SJSA1 (cell line): ENCODE results near the gene SNAP91. TPM values are rescaled to one million over a fixed set of nuclear protein-coding genes. Genes with fewer than 3 reads are reported as not detected.
"Not testable (repeated sequence)": the region's sequence is repeated elsewhere in the genome, so short reads cannot be mapped to it uniquely, and the experiment has no call there.

Experiments used
- DNase-seq, 2 experiments: peaks; one replicate each; pipeline ENCODE4 v3.0.0-alpha.2; 2015 to 2020; ENCODE audit warnings: low spot score in 2 of 2, low read depth in 1 of 2
- H3K27ac ChIP-seq: fragments of 250-450 bp; sonication (Bioruptor Pico); 2 replicates; pipeline ENCODE4 v1.5.1; 2020; ENCODE audit warnings: mild to moderate bottlenecking, moderate library complexity
- H3K27me3 ChIP-seq: fragments of 250-450 bp; sonication (Bioruptor Pico); replicated peaks from 2 replicates; pipeline ENCODE4 v1.5.1; 2020; ENCODE audit warnings: mild to moderate bottlenecking, moderate library complexity
- H3K36me3 ChIP-seq: fragments of 250-450 bp; sonication (Bioruptor Pico); 2 replicates; pipeline ENCODE4 v1.5.1; 2020; ENCODE audit warnings: mild to moderate bottlenecking
- H3K4me1 ChIP-seq: fragments of 250-450 bp; sonication (Bioruptor Pico); replicated peaks from 2 replicates; pipeline ENCODE4 v1.6.1; 2021; ENCODE audit warnings: mild to moderate bottlenecking
- H3K4me3 ChIP-seq: fragments of 250-450 bp; sonication (Bioruptor Pico); 2 replicates; pipeline ENCODE4 v1.5.1; 2020; ENCODE audit warnings: mild to moderate bottlenecking
- H3K9me3 ChIP-seq: fragments of 250-450 bp; sonication (Bioruptor Pico); replicated peaks from 2 replicates; pipeline ENCODE4 v1.5.1; 2020; ENCODE audit warnings: mild to moderate bottlenecking
- total RNA-seq: library from RNA; depleted of rRNA; stranded (reverse); fragments of >200 nt; shearing (Covaris generic); gene quantifications from 2 replicates; pipeline ENCODE4 v1.2.3, GENCODE V29; 2014

SNAP91 gene
- total RNA-seq, 1 experiment from 2014 or later = not detected

- Histone ChIP-seq H3K9me3 (no peaks in the 10 kb centered on the region), H3K4me3 (no peak overlapping the region)
Measured at GRCh38 chr6:83558975-83559374, 149.9 kb downstream of the SNAP91 start.

GRCh38 chr6:83556871-83557270 is 152.0 kb downstream of the SNAP91 start:
- Histone ChIP-seq H3K4me1 (no peaks in the 10 kb centered on the region), H3K27ac (no peak overlapping the region), H3K9me3 (no peaks in the 10 kb centered on the region), H3K36me3 (no peaks in the 10 kb centered on the region), H3K4me3 (no peak overlapping the region), H3K27me3 (0 out of 2 replicates have a peak, but pooled peaks cover 2% of the 10 kb centered on the region)
- DNase-seq = no peak

More at GRCh38 chr6:83558975-83559374, 149.9 kb downstream of the SNAP91 start:
- Histone ChIP-seq H3K4me1 (no peaks in the 10 kb centered on the region), H3K27me3 (0 out of 2 replicates have a peak, but pooled peaks cover under 1% of the 10 kb centered on the region), H3K27ac (no peak overlapping the region), H3K36me3 (no peaks in the 10 kb centered on the region)
- DNase-seq = no peak

GRCh38 chr6:83551748-83552147 is 157.2 kb downstream of the SNAP91 start:
- not testable (repeated sequence) for H3K4me1 ChIP-seq, H3K4me3 ChIP-seq, DNase-seq, H3K27me3 ChIP-seq, H3K27ac ChIP-seq, H3K36me3 ChIP-seq, H3K9me3 ChIP-seq

GRCh38 chr6:83550482-83550881 is 158.4 kb downstream of the SNAP91 start:
- H3K4me3 ChIP-seq, H3K36me3 ChIP-seq, H3K27ac ChIP-seq, H3K9me3 ChIP-seq, H3K4me1 ChIP-seq, H3K27me3 ChIP-seq, DNase-seq: not testable (repeated sequence)

- H3K27ac ChIP-seq = no peak overlapping the region
- no peaks in the 10 kb centered on the region for H3K4me1 ChIP-seq
- no peak for DNase-seq
- no peaks in the 10 kb centered on the region for H3K27me3 ChIP-seq
- H3K36me3 ChIP-seq = no peaks in the 10 kb centered on the region
- H3K9me3 ChIP-seq = no peaks in the 10 kb centered on the region
- H3K4me3 ChIP-seq = no peak overlapping the region
Measured at GRCh38 chr6:83546636-83547035, 162.3 kb downstream of the SNAP91 start.

- Histone ChIP-seq H3K36me3 (no peaks in the 10 kb centered on the region), H3K4me1 (no peaks in the 10 kb centered on the region), H3K4me3 (no peak overlapping the region), H3K9me3 (no peaks in the 10 kb centered on the region), H3K27me3 (peaks cover 4% of the 10 kb centered on the region; the same call in 1 of the 2 replicates), H3K27ac (no peak overlapping the region)
- no peak for DNase-seq
Measured at GRCh38 chr6:83539678-83540077, 169.2 kb downstream of the SNAP91 start.

- H3K9me3 ChIP-seq = no peaks in the 10 kb centered on the region
- no peak overlapping the region for H3K4me3 ChIP-seq
- no peaks in the 10 kb centered on the region for H3K36me3 ChIP-seq
- no peak for DNase-seq
- no peaks in the 10 kb centered on the region for H3K4me1 ChIP-seq
- H3K27me3 ChIP-seq = peaks cover 8% of the 10 kb centered on the region
- H3K27ac ChIP-seq = no peak overlapping the region
Measured at GRCh38 chr6:83536647-83537589, 172.0 kb downstream of the SNAP91 start.

- no peak overlapping the region for H3K27ac ChIP-seq
- H3K4me3 ChIP-seq = no peak overlapping the region
- H3K36me3 ChIP-seq = no peaks in the 10 kb centered on the region
- peak in 1 of 2 experiments; percentile 22 for DNase-seq
- H3K27me3 ChIP-seq = peaks cover 8% of the 10 kb centered on the region
- no peaks in the 10 kb centered on the region for H3K4me1 ChIP-seq
- H3K9me3 ChIP-seq = no peaks in the 10 kb centered on the region
Measured at GRCh38 chr6:83536034-83536646, 172.8 kb downstream of the SNAP91 start.

GRCh38 chr6:83518816-83519480 is 190.0 kb downstream of the SNAP91 start:
- Histone ChIP-seq H3K9me3 (no peaks in the 10 kb centered on the region), H3K4me3 (no peak overlapping the region), H3K27me3 (0 out of 2 replicates have a peak, but pooled peaks cover 7% of the 10 kb centered on the region), H3K27ac (no peak overlapping the region), H3K36me3 (no peaks in the 10 kb centered on the region), H3K4me1 (no peaks in the 10 kb centered on the region)
- DNase-seq = peak in 1 of 2 experiments; percentile 16

GRCh38 chr6:83517500-83517899 is 191.4 kb downstream of the SNAP91 start:
- H3K9me3 ChIP-seq = no peaks in the 10 kb centered on the region
- no peak for DNase-seq
- peaks cover 4% of the 10 kb centered on the region; the same call in 1 of the 2 replicates for H3K4me1 ChIP-seq
- H3K27ac ChIP-seq = no peak overlapping the region
- H3K27me3 ChIP-seq = 0 out of 2 replicates have a peak, but pooled peaks cover 4% of the 10 kb centered on the region
- no peak overlapping the region for H3K4me3 ChIP-seq
- H3K36me3 ChIP-seq = no peaks in the 10 kb centered on the region

GRCh38 chr6:83514866-83515466 is 193.9 kb downstream of the SNAP91 start:
- DNase-seq = peak in 1 of 2 experiments; percentile 45
- no peaks in the 10 kb centered on the region for H3K9me3 ChIP-seq
- H3K36me3 ChIP-seq = no peaks in the 10 kb centered on the region
- H3K4me3 ChIP-seq = no peak overlapping the region
- no peaks in the 10 kb centered on the region for H3K27me3 ChIP-seq
- H3K27ac ChIP-seq = no peak overlapping the region
- H3K4me1 ChIP-seq = peaks cover 11% of the 10 kb centered on the region

- Histone ChIP-seq H3K36me3 (no peaks in the 10 kb centered on the region), H3K27me3 (no peaks in the 10 kb centered on the region), H3K4me3 (no peak overlapping the region), H3K9me3 (no peaks in the 10 kb centered on the region), H3K4me1 (peaks cover 11% of the 10 kb centered on the region), H3K27ac (no peak overlapping the region)
- no peak for DNase-seq
Measured at GRCh38 chr6:83514466-83514865, 194.4 kb downstream of the SNAP91 start.

GRCh38 chr6:83511901-83512681 is 196.8 kb downstream of the SNAP91 start, which contains the start of gene PRSS35:
Gene PRSS35 (plus strand): TSS chr6:83512534. CDS start chr6:83523442, 10,908 bp downstream.
- H3K27me3 ChIP-seq = no peaks in the 10 kb centered on the region
- H3K4me3 ChIP-seq = peak within 1 kb of the TSS; percentile 25
- H3K36me3 ChIP-seq = no peaks in the 10 kb centered on the region
- H3K27ac ChIP-seq = no peak within 1 kb of the TSS
- no peaks in the 10 kb centered on the region for H3K9me3 ChIP-seq
- H3K4me1 ChIP-seq = peaks cover 11% of the 10 kb centered on the region
- DNase-seq = peak; percentile 54 to 58
